HK-2 (cell line): ENCODE results near the gene LRRC25.

Experiments
- DNase-seq: peaks from one replicate; pipeline ENCODE4 v3.0.0-alpha.2; 2018; ENCODE audit not compliant: unreplicated experiment

LRRC25 gene

DNA sequence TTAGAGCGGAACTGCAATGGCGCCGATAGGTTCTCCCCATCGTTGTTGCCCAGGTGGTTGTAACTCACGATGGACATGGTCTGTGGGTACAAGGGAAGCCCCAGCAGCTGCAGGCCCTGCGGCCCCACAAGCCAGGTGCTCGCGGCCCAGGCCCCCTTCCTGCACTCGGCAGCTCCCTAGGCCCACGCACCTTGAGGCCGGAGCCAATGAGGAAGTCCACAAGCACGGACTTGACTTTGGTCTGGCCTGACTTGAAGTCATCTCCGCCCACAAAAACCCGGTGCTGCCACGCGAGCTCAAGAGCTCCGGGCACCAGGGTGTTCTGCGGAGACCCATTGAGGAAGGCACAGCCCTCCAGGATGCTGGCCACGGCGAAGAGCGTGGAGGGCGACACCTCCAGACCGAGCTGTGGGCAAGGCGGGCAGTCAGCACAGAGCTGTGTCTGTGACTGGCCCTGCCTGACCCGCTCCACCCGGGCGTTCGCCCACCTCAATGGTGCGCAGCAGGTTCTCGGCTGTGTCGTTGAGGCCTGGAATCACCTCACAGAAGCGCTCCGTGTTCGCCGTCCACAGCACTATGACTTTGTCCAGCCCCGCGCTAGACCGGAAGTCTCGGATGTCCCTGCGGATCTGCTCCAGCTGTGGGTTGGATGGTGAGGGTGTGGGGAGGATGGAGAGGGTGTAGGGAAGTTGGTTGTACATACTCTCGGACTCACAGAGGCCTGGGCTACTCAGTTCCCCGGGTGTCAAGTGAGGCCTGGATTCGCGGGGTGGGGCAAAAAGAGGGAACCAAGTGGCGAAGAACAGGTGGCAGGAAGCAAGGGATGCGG, 38.6 kb upstream of the LRRC25 start:
- DNase-seq = no peak

- DNase-seq = no peak
Measured at GRCh38 chr19:18435178-18435841, 37.9 kb upstream of the LRRC25 start.

DNA sequence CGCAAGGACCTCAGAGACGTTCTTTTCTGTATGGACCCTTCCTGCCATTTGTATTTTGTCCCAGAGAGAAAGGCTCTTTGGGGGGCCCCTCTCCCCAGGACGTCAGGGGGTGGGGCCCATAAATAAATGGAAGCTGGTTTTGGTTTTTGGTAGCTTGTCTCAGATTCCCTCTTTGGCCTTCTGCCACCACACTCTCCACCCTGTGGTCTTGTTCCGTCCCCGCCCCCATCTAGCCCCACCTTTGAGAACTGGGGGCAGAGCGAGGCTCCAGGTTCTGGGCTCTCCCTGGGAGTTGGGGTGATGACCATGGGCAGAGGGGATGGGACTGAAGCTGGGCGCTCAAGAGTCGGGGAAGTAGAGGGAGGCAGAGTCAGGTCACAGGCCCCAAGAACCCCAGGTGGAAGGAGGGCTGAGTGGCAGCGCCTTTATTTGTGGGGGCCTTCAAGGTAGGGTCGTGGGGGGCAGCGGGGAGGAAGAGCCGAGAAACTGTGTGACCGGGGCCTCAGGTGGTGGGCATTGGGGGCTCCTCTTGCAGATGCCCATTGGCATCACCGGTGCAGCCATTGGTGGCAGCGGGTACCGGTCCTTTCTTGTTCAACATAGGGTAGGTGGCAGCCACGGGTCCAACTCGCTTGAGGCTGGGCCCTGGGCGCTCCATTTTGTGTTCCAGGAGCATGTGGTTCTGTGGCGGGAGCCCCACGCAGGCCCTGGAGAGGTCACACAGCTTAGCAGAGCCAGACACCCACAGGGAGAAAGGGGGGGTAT, 37.2 kb upstream of the LRRC25 start:
- no peak for DNase-seq

DNA sequence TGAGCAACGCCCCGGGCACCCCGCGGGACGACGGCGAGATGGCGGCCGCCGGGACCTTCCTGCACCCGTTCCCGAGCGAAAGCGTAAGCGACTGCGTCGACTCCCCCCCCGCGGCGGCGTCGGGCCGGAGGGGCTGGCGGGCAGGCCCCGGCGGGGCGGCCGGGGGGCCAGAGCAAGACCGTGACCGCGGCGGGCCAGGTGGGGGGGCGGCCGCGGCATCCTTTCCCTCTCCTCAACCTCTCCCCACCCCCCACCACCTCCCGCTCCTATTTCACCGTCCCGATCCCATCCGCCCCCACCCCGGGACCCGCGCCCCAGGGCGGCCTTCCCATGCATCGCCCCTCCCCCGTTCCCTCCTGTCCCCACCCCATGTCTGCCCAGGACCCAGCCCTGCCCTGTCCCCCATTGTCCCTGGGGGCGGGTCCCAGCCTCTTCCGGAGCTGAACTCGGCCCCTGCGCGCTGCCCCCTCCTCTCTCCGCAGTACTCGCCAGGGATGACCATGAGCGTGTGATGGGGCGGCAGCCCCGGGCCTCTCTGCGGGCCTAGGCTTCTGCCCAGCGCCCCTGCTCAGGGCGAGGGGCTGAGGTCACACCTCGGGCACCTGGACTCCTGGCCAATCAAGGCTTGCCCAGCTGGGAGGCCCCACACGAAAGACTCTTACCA, 36.4 kb upstream of the LRRC25 start:
- no peak for DNase-seq

GRCh38 chr19:18433015-18433691, 35.7 kb upstream of the LRRC25 start:
- DNase-seq = no peak

GRCh38 chr19:18432275-18433014, 35.0 kb upstream of the LRRC25 start:
- DNase-seq = no peak

- DNase-seq = no peak
Measured at GRCh38 chr19:18431351-18432197, 34.2 kb upstream of the LRRC25 start.

- no peak for DNase-seq
Measured at GRCh38 chr19:18430417-18431144, 33.2 kb upstream of the LRRC25 start.

GRCh38 chr19:18429717-18430416, 32.4 kb upstream of the LRRC25 start:
- no peak for DNase-seq

DNA sequence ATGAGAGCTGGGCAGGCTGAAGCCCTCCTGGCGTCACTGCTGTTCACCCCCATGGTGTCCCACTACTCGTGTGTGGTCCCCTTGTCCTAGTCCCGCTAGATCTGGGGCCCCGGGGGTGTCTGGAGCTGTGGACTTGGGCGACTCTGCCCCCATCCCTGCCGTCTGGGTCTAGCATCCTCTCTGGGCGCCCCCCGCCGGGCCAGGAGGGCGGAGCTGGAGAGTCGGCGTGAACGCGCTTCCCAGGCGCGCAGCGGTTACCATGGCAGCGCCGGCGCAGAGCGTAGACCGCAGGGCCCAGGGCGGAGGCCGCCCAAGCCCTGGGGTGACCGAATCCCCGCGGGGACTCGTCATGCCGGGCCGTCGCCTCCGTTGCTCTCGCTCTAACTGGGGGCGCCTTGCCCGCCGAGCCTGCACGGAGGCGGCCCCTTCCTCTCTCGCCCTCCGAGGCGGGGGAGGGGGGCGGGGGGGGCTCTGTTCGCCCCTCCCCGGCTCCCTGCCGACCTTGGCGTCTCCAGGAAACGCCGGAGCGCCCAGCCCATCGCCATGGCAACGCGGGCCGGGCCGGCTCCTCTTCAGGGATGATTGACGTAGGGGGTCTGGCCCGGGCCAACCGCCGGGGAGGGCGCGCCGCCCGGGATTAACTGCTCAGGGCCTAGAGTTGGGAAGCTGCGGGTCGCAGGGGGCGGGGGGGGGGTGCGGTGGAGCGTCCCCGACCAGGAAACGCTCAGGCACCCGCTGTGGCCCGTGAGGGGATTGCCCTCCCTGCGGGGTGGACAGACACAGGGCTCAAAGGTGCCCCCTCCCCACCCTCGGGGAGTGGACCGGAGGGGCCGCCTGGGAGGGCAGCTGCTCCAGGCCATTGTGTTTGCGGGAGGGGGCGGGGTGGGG, 31.6 kb upstream of the LRRC25 start:
- no peak for DNase-seq

GRCh38 chr19:18428173-18428786, 30.9 kb upstream of the LRRC25 start:
- DNase-seq = no peak

DNA sequence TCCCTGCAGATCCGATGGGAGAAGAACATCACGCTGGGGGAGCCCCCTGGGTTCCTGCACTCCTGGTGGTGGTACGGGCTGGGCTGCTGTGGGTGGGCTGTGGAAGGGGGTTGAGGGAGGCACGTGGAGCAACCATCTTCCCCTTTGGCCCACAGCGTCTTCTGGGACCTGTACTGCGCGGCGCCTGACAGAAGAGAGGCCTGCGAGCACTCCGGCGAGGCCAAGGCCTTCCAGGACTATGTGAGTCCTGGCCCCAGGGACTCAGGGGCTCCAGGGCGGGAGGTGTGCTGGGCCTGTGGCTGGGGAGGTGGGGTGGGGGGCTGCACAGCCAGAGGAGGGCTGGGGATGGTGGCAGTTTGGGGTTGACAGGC, 30.3 kb upstream of the LRRC25 start:
- no peak for DNase-seq

DNA sequence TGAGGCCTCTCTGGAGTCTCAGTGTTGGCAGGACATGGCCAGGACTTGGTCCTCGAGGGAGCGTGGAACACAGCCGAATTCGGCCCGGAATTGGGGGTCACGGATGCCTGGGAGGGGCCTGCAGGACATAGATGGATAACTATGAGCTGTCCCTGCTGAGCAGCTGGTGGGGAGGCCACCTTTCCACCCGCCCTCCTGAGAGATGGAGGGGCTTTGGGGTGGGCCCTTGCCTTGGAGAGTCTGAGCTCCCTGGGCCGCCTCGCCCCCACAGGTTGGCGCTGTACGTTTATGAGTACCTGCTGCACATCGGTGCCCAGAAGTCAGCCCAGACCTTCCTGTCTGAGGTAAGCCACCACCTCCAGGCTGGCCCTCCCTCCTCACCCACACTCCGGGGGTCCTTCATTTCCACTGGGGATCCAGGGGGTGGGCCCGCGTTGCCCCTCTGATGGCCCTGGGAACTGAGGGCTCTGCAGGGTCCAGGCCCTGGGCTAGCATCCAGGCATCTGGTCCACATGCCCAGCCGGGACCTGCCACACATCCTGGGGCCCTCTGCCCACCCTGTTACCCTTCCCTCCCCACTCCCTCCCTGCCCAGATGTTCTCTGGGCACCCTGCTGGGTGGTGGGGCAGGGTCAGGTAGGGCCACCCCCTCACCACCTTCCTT, 29.8 kb upstream of the LRRC25 start:
- no peak for DNase-seq

- no peak for DNase-seq
Measured at GRCh38 chr19:18426416-18426767, 29.0 kb upstream of the LRRC25 start.

DNA sequence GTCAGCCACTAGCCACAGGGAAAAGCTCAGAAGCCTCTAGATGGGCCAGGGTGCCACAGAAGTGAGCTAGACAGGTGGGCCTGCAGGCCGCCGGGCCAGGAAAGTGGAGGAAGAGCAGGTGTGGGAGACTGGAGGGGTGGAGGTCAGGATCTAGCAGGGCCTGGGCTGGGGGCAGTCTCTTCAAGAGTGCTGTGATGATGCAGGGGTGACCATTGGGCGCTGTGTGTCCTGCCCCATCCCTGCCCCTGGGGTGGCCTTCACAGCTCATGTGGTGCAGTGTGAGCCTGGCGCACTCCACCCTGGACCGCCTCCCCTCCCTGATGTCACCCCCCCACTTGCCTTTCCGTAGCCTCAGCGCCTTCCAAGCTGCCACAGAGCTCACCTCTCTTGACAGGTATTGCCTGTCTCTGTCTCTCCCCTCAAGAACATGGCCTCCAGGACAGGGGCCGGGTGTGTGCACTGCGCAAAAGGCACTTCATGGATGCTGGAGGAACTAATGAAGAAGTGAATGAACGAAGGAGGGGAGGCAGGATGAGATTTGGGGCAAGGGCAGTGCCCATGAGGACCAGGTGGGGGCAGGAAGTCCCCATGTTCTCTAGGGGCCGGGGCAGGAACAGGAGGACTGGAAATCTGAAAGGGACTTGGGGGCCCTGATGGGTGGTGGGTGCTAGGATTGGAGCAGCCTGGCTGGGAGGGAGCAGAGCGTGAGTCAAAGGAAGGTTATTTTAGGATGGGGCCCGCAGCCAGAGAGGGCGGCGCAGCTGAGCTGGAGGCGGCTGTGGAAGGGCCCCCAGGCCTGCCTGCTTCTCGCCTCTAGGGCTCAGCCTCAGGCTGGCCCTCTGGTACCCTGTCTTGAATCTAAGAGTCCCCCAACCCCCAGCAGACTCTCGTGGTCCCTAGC, 28.3 kb upstream of the LRRC25 start:
- no peak for DNase-seq
